GM18526 (cell line): ENCODE measurements around the gene PTOV1.
A peak's percentile ranks its signal among the peaks of the same experiment; 100 is the strongest.

Source experiments
- POLR2A ChIP-seq: IDR thresholded peaks from 3 replicates; pipeline ENCODE4 v1.6.1; 2011; ENCODE audit not compliant: insufficient read length; ENCODE audit errors: extremely low read depth

PTOV1 gene

DNA sequence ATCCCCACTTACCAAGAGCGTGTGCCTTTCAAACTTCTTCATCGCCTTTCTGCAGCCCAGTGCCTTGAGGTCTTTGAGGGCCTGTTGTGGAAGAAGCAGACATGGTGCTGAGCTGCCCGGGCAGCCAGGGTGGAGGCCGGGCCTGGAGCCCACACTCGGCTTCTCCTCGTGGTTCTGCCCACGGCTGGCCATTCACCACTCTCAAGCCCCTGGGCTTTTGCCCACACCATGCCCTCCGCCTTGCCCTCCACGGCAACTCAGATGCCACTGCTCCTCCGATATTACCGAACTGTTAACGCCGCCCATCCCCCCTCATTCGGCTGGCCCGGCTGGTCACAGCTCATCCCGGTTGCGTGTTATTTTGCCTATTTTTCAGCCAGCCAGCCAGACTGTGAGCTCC, 40.4 kb downstream of the PTOV1 start:
- TF ChIP-seq POLR2A, result no peak

DNA sequence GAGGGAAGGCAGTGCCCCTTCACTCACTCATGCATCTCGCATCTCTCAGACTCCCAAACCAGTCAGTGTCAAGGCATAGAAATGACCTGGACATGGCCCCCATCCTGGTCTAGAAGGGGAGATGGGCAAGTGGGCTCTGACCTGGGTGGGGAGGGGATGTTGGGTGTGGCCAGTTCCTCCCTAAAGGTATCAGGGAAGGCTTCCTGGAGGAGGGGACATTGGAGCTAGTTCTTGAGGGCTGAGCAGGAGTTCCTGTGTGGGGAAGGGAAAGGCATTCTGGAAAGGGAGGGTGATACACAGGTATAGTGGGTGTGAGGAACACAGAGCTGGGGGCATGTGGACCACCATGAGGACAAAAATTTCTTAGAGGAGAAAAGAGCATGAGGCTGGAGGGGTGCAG, 41.8 kb downstream of the PTOV1 start:
- TF ChIP-seq POLR2A, result no peak

DNA sequence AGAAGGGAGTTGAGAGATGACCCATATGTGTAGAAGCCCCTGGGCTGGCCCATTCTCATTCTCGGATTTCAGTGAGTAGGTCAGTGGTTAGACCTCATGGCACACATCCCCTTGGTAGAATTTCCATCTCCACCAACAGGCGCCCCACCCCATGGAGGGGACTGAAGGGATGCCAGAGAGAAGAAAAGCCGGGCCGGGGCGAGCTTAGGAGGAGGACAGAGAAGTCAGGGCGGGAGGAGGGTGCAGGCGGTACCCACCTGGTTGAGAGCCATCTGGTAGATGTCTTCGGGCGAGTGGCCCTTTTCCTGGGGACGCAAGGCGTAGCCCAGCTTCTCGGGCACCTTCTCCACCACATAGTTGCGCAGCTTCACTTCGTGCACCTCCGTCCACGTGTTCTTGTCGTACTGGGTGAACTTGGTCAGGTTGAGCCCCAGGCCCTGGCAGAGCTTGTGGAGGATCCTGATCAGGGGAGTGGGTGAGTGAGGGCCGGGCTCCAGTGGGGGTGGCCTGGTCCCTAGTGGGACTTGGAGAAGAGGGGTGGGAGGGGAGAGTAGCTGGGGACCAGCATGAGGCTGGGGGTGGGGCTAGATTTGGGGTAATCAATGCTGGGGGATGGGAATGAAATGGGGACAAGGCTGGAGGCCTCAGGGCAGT, 43.2 kb downstream of the PTOV1 start:
- peak; percentile 25 for TF ChIP-seq POLR2A

DNA sequence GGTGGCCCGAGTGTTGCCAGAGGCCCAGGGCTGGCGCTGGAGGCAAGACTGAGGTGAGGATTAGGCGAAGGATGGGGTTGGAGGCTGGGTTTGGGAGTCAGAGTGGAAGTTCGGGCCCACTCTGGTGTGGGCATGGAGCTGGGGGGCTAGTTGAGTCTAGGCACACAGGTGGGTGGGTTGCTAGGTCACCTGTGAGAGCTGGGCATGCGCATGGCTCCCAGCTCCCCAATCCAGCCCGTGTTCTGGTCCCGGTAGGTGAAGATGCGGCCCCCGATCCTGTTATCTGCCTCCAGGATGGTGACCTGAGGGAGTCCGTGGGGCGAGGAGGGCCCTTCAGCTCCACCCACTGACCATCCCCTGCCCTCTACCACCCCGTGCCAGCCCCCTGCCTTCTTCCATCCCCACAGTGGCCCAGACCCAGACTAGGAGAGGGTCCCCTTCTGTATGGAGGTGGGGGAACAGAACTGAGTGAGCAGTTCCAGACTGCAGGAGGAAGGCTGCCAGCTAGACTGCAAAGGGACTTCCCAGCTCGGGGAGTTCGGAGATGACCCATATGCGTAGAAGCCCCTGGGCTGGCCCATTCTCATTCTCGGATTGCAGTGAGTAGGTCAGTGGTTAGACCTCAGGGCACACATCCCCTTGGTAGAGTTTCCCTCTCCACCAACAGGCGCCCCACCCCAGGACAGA, 44.1 kb downstream of the PTOV1 start:
- no peak for TF ChIP-seq POLR2A

DNA sequence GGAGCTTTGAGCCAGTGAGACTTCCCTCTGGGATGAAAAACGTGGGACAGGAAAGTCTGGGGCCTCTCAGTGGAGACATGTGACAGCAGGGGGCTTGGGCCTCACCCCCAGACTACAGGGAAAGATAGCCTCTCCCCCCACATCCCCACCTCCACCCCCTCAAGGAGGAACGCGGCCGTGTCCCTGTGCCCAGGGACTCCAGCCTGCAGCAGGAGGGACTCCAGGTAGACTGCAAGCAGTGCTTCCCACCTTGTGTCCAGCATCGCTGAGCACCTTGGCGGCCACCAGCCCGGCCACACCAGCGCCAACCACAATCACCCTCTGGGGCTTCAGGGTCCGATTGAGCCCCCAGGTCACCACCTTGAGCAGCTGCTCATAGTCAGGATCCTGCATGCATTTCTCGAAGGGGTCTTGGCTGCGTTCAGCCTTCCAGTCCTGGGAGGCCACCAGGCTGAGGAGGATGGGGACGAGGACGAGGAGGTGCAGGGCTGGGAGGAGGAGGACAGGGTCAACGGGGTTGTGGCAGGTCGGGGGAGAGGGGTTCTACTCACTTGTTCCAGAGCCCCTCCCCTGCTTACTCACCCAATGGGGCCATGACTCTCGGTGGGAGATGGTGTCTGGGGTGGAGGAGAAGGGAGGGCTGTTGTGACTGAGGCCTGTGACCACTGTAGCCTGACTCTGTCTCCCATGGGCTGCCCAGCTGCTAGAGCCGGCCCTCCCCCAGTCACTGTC, 44.8 kb downstream of the PTOV1 start:
- peak; percentile 36 for TF ChIP-seq POLR2A

DNA sequence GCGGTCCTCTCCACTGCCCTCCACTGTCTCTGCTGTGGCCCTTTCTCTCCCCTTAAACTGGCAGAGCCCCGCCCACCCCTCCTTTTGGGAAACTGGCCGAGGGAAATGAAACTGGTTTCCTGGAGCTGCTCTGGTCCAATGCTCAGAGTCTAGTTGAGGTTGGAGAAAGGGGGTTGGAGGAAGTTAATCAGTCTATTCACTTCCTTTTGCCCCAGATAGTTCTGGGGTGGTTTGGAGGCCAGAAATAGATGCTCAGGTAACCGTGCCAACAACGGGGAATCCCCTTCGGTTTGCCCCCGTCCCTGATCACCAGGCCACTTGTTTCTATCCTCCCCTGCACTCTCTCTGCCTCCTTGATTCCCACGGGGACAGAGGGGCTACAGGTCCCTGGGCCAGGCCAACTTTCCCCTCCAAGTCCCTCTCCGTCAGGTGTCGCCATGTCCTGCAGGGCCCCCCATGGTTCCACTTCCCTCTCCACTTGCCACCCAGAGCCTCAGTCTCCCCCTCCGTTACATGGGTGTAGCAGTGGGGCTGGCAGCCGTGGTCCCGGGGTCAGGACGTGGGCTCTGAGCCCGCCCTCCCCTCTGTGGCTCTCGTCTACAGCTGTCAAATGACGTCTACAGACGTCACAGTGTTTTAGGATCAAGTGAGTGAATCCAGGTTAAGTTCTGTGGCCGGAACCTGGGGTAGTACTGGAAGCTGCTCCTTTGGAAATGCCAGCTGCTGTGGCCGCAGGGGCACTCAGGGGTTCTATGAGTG, 46.1 kb downstream of the PTOV1 start, which contains the start of gene IL4I1:
TSS of gene IL4I1 (minus strand) at position 25 of the 759 bp plus-strand sequence. CDS start 727 bp downstream, outside the sequence.
- TF ChIP-seq POLR2A, result no peak

DNA sequence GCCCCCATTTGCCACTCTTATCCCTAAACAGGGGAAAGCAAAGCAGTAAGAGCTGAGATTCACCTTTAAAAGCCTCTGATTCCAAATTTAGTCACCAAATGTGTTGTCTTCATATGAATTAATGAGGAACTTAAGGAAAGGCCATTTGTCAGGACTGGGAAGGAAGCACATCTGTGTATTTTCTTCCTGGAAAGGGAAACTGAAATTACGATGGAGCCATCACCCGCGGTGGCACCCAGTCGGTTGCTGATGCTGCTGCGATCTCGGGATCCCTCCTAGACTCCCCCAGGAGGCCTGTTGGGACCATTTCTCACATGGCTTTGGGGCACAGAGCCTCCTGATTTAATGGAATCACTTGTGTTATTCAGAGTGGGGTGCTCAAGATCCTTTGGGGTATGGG, 53.2 kb downstream of the PTOV1 start:
- no peak for TF ChIP-seq POLR2A

DNA sequence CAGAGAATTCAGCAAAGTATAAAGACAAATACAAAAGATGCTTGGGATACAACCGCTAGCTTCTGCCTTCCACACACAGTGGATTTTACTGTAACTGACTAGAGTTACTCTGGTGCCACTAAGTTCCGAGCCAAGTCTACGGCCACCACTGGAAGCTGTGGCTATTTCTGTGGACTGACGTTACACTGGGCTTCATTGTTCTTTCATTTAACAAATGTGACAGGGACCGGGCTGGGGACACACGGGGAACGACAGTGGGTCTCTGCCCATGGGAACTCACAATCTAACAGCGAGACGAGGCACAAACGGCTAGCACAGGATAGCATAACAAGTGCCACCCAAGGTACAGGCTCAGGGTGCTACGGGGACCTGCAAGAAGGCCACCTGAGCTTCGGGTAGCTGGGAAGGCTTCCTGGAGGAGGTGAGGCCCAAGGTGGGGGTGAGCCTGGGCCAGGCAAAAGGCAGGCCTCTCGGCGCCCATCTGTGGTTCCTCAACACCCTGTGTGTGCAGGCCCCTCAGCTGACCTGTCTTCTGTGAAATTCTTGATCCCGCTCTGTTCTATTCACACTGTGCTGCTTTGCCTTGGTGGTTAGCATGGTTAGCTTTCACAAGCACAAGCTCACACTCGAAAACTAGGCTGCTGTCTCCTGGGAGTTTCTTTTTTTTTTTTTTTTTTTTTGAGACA, 56.1 kb downstream of the PTOV1 start:
- TF ChIP-seq POLR2A, result no peak

DNA sequence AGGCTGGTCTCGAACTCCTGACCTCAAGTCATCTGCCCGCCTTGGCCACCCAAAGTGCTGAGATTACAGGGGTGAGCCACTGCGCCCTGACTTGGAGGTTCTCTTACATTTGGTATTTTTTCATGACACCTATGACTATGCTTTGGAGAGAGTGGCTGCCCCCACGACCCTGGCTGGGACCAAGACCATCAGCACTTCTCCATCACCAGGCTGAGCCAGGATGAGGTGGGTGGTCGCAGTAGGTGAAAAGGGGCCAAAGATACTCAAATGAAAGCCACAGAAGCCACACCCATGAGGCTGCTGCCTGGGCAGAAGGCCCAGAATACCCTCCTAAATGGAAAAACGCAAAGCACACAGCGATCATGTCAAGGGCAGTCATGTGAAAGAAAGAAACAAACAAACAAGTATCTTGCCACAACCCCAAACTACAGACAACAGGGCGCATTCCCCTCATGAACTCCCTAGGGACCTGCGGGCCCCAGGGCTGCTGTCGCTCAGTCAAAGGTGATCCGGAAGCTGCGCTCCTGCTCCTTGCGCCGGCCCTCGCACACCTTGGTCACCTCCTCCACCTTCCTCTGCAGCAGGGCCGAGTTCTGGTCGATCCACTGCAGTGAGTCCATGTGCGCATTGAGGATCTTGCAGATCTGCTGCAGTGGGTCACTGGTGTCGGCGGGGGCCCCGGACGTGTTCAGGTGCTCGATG, 56.9 kb downstream of the PTOV1 start:
- no peak for TF ChIP-seq POLR2A

DNA sequence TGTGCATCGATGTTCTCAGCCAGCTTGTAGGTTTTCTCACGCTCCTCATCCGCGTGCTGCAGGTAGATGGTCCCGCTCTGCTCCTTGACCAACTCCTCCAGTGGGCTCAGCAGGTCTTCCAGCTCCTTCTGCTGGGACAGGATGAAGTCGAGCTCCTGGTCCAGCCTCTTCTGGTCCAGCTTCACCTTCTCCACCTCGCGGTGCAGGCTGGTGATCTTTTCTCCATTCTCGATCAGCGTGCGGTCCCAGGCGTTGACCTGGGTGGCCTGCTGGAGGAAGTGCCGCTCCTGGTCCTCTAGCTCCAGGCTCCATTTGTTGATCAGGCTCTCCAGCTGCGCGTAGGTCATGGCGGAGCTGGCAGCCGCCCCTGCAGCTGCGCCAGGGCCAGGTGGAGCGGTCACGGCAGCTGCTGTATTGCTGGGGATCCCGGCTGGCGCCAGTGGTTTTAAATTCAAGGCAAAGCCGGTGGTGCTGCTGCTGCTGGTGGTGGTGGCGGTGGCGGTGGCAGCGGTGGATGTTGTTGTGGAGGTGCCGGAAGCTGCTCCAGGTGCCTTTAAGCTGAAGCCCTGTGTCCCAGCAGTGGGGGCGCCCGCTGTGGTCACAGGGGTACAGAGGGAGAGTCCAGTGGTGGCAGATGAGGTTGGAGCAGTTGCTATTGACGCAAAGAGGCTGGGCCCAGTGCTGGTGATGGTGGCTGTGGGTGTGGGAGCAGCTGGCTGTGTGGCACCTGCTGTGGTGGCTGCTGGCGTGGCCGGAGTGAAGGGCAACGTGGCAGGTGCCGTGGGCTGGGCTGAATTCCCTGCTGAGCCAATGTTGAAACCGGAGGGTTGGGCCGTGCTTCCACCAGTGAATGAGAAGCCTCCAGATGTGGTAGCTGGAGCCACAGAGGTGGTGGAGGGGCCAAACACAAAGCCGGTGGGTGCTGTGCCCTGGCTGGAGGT, 57.8 kb downstream of the PTOV1 start:
- no peak for TF ChIP-seq POLR2A

DNA sequence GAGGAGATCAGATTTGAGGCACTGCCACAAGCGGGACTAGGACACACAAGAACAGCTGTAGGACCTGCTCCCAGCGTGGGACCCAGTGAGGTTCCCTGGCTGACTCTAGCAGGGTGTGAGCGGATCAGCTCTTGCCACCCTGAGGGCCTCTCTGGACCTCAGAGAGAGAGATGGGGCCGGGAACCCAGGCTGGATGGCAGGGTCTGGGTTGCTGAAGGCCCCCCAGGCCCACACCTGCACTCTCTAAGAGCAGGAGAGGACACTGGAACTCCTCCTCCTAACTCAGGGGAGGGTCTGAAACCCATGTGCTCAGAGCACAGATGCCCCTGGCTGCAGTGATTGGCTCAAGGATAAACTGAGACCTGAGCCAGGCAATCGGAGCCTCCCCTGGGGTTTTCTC, 59.2 kb downstream of the PTOV1 start:
- no peak for TF ChIP-seq POLR2A
